Cardiac muscle cell (in vitro differentiated cells and primary cell): ENCODE results near the gene BRICD5. TPM values are rescaled to one million over a fixed set of nuclear protein-coding genes. Genes with fewer than 3 reads are reported as not detected.

ENCODE experiments used
- DNase-seq, 2 donors: peaks; one replicate each; pipeline versions ENCODE4 v3.0.0 to v3.0.0-alpha.2; 2010 to 2017; ENCODE audit warnings: low read depth in 1 of 2, low spot score in 1 of 2
- H3K27ac ChIP-seq: fragments of 200-600 bp; sonication (generic); 2 replicates; pipeline ENCODE4 v1.5.1; 2016
- H3K27me3 ChIP-seq: fragments of 200-600 bp; sonication (generic); 2 replicates; pipeline ENCODE4 v1.6.0; 2016; ENCODE audit warnings: control low read depth
- H3K36me3 ChIP-seq: fragments of 200-600 bp; sonication (generic); 2 replicates; pipeline ENCODE4 v1.5.1; 2016; ENCODE audit warnings: control low read depth
- H3K4me1 ChIP-seq: fragments of 200-600 bp; sonication (generic); 2 replicates; pipeline ENCODE4 v1.8.1; 2017; ENCODE audit warnings: low read depth, mild to moderate bottlenecking, mixed run types
- H3K4me3 ChIP-seq: fragments of 200-600 bp; sonication (generic); 2 replicates; pipeline ENCODE4 v1.5.1; 2016; ENCODE audit warnings: mild to moderate bottlenecking
- H3K9me3 ChIP-seq: fragments of 200-600 bp; sonication (generic); 2 replicates; pipeline ENCODE4 v1.5.1; 2017; ENCODE audit warnings: low read depth, mild to moderate bottlenecking, control low read depth
- CTCF ChIP-seq: IDR thresholded peaks from 2 replicates; pipeline ENCODE4 v1.5.1; 2012; ENCODE audit warnings: low read depth, mild to moderate bottlenecking, low read length
- polyA plus RNA-seq: library from polyadenylated mRNA; unstranded; fragments of >200 nt; fragmentation: Nextera tagmentation; extraction: Ambion mirVana; gene quantifications from 2 replicates; pipeline ENCODE4 v1.2.1, GENCODE V29; 2016
- total RNA-seq: library from RNA; depleted of rRNA; stranded (reverse); fragments of >200 nt; gene quantifications from 2 replicates; pipeline ENCODE4 v1.2.3, GENCODE V29; 2016

The BRICD5 gene
- total and polyA plus RNA-seq, 2 experiments from 2014 or later, result 21.8 to 24.6 TPM

- no peak for TF ChIP-seq CTCF
- peaks cover 15% of the 10 kb centered on the region for H3K27me3 ChIP-seq
- DNase-seq, result no peak
- peaks cover 8% of the 10 kb centered on the region for H3K4me1 ChIP-seq
- H3K36me3 ChIP-seq, result peaks cover 29% of the 10 kb centered on the region
- no peak overlapping the region for H3K4me3 ChIP-seq
- no peaks in the 10 kb centered on the region for H3K9me3 ChIP-seq
- H3K27ac ChIP-seq, result no peak overlapping the region
These were observed 27.6 kb upstream of the BRICD5 start for GRCh38 chr16:2238150-2238837.

GRCh38 chr16:2237493-2238149, 27.0 kb upstream of the BRICD5 start:
- peak overlapping the region; percentile 28 for H3K4me3 ChIP-seq

GRCh38 chr16:2237102-2237482, 26.4 kb upstream of the BRICD5 start:
- Histone ChIP-seq H3K4me3 (peak overlapping the region; percentile 28), H3K27ac (no peak overlapping the region), H3K36me3 (peaks cover 32% of the 10 kb centered on the region), H3K27me3 (peaks cover 15% of the 10 kb centered on the region), H3K9me3 (no peaks in the 10 kb centered on the region), H3K4me1 (peaks cover 8% of the 10 kb centered on the region)
- DNase-seq, result no peak
- no peak for TF ChIP-seq CTCF

More at GRCh38 chr16:2237493-2238149, 27.0 kb upstream of the BRICD5 start:
- Histone ChIP-seq H3K27me3 (peaks cover 15% of the 10 kb centered on the region), H3K27ac (no peak overlapping the region), H3K9me3 (no peaks in the 10 kb centered on the region), H3K36me3 (peaks cover 32% of the 10 kb centered on the region), H3K4me1 (peaks cover 8% of the 10 kb centered on the region)
- no peak for DNase-seq
- TF ChIP-seq CTCF, result no peak

GRCh38 chr16:2236337-2237101, 25.9 kb upstream of the BRICD5 start, which contains the start of gene DNASE1L2:
Gene DNASE1L2 (plus strand): TSS chr16:2236444. CDS start chr16:2236817, 373 bp downstream.
- no peak for TF ChIP-seq CTCF
- peaks cover 15% of the 10 kb centered on the region for H3K27me3 ChIP-seq
- H3K4me1 ChIP-seq, result peaks cover 8% of the 10 kb centered on the region
- peak within 1 kb of the TSS; percentile 28 for H3K4me3 ChIP-seq
- H3K27ac ChIP-seq, result no peak within 1 kb of the TSS
- DNase-seq, result peak; percentile 41 to 80
- H3K36me3 ChIP-seq, result peaks cover 34% of the 10 kb centered on the region
- no peaks in the 10 kb centered on the region for H3K9me3 ChIP-seq

- no peak for DNase-seq
- Histone ChIP-seq H3K27me3 (peaks cover 15% of the 10 kb centered on the region), H3K9me3 (no peaks in the 10 kb centered on the region), H3K36me3 (peaks cover 34% of the 10 kb centered on the region), H3K27ac (no peak overlapping the region), H3K4me1 (peaks cover 8% of the 10 kb centered on the region), H3K4me3 (no peak overlapping the region)
- no peak for TF ChIP-seq CTCF
These were observed 25.2 kb upstream of the BRICD5 start for GRCh38 chr16:2235695-2236336.
